ENCODE measurements around the gene NBR1. TPM values are rescaled to one million over a fixed set of nuclear protein-coding genes. Genes with fewer than 3 reads are reported as not detected.

The NBR1 gene
- total and polyA plus RNA-seq, 2 of the 4 experiments (the other 2 are of a cell fraction): 52.4 to 132 TPM

DNA sequence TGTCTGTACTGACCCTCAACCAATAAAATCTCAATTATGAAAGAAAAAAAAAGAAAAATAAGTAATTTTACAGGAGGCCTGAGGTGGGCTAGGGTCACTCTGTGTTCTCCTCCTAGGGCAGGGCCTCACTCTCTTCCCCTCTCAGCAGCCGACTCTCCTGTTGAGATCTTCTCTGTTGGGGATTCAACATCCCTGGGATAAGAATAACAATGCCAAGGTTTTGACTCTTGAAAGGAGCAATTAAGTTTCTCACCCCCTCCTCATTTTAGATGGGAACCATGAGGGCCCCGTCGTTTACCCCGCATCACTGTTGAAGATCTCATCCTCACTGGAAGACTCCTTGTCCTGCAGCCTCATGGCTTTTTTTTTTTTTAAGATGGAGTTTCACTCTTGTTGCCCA is 24.4 kb upstream of the NBR1 start:
- ChIA-PET POLR2A (ENCODE audit: unreplicated experiment) (interaction anchor here (0.6 kb wide), 1 partner anchor 14 kb away, joined by 7 read pairs; no protein-coding TSS in a partner anchor), CTCF (interaction anchor here (0.7 kb wide), 1 partner anchor 9 kb away, joined by 4 read pairs; no protein-coding TSS in a partner anchor)
- Histone ChIP-seq H3K4me1 (ENCODE audit: control insufficient read depth, insufficient read depth, low read length) (0 out of 2 replicates have a peak, but pooled peaks cover 2% of the 10 kb centered on the region), H3K9me1 (ENCODE audit: insufficient read depth, low read length) (peaks cover 4% of the 10 kb centered on the region; the same call in 1 of the 2 replicates), H3K4me2 (ENCODE audit: low read depth, low read length) (no peak overlapping the region), H3K36me3 (ENCODE audit: control insufficient read depth, insufficient read depth, low read length) (peaks cover 7% of the 10 kb centered on the region; the same call in 1 of the 2 replicates), H3K27me3 (ENCODE audit: control insufficient read depth, insufficient read depth, low read length) (no peaks in the 10 kb centered on the region), H3K23ac (ENCODE audit: low read depth, low read length) (no peak overlapping the region), H3K56ac (ENCODE audit: extremely low read depth, insufficient read depth, low read length) (no peak overlapping the region), H2BK120ac (ENCODE audit: low read depth, low read length) (no peak overlapping the region), H4K20me1 (ENCODE audit: insufficient read depth, low read length) (no peaks in the 10 kb centered on the region), H3K4me3 (ENCODE audit: insufficient read depth, low read depth, low read length) (no peak overlapping the region), H3K27ac (ENCODE audit: insufficient read depth, low read length) (no peak overlapping the region), H2BK15ac (ENCODE audit: low read depth, low read length) (no peak overlapping the region), H2AK5ac (ENCODE audit: low read depth, low read length) (no peak overlapping the region), H3K79me1 (ENCODE audit: low read depth in 1 of 2, low read length in 2 of 2) (0 out of 4 replicates have a peak, but pooled peaks cover 0 to 4% of the 10 kb centered on the region in 2 experiments), H4K91ac (ENCODE audit: insufficient read depth, low read depth, low read length) (no peak overlapping the region), H3K14ac (replicated peaks; ENCODE audit: low read depth, low read length) (no peak overlapping the region), H2BK5ac (ENCODE audit: low read depth, low read length, poor library complexity, severe bottlenecking) (no peak overlapping the region), H3K4ac (ENCODE audit: low read depth, low read length) (no peak overlapping the region), H3K18ac (ENCODE audit: low read depth, low read length) (no peak overlapping the region), H3K9ac (ENCODE audit: low read depth, low read length) (no peak overlapping the region), H4K5ac (ENCODE audit: low read depth, low read length) (no peak overlapping the region), H2AK9ac (replicated peaks; ENCODE audit: low read depth, low read length, poor library complexity) (no peak overlapping the region), H2BK20ac (ENCODE audit: low read depth, low read length) (no peak overlapping the region), H2AFZ (replicated peaks; ENCODE audit: low read length, poor library complexity) (no peak overlapping the region), H3K9me3 (ENCODE audit: control insufficient read depth, insufficient read depth, low read length) (no peaks in the 10 kb centered on the region), H4K8ac (ENCODE audit: low read depth in 2 of 2, low read length in 2 of 2) (no peak overlapping the region)
- dilution Hi-C loops (cut with HindIII; ENCODE audit: low sequenced_read_pairs, unreplicated experiment) (no loop called here), in situ Hi-C loops (cut with MboI; ENCODE audit: low sequenced_read_pairs) (no loop called here), intact Hi-C loops (cut with micrococcal nuclease) (no loop called here)
- no peak for DNase-seq
- ATAC-seq (ENCODE audit: low read depth): no peak
- TF ChIP-seq, protein P1, sequence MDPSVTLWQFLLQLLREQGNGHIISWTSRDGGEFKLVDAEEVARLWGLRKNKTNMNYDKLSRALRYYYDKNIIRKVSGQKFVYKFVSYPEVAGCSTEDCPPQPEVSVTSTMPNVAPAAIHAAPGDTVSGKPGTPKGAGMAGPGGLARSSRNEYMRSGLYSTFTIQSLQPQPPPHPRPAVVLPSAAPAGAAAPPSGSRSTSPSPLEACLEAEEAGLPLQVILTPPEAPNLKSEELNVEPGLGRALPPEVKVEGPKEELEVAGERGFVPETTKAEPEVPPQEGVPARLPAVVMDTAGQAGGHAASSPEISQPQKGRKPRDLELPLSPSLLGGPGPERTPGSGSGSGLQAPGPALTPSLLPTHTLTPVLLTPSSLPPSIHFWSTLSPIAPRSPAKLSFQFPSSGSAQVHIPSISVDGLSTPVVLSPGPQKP (IDR thresholded peaks at IDR 0.05; ENCODE audit: borderline replicate concordance, low read depth, low read length): no peak
- TF ChIP-seq MAZ (IDR thresholded peaks at IDR 0.05; ENCODE audit: borderline replicate concordance, low read depth, low read length) (no peak), CEBPB (IDR thresholded peaks at IDR 0.05; ENCODE audit: low read depth, low read length) (no peak)
- TF ChIP-seq, protein P2, sequence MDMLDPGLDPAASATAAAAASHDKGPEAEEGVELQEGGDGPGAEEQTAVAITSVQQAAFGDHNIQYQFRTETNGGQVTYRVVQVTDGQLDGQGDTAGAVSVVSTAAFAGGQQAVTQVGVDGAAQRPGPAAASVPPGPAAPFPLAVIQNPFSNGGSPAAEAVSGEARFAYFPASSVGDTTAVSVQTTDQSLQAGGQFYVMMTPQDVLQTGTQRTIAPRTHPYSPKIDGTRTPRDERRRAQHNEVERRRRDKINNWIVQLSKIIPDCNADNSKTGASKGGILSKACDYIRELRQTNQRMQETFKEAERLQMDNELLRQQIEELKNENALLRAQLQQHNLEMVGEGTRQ (IDR thresholded peaks at IDR 0.05; ENCODE audit: low read depth, low read length): no peak
- no TSS peak for BruUV-seq (replicated peaks)
- WGBS, 2 experiments (ENCODE audit: extremely low coverage in 2 of 2, insufficient read length in 1 of 2): 100% methylated on average over 1 of the region's 4 CpGs; no CpG with 5 or more reads in 1 of the 2 experiments
